Loucy (cell line): ENCODE results near the gene MRPL38.
A peak's percentile ranks its signal among the peaks of the same experiment; 100 is the strongest.

ENCODE experiments used
- H2AFZ ChIP-seq: fragments of 200-600 bp; sonication (generic); 2 replicates; pipeline ENCODE4 v1.6.0; 2016; ENCODE audit warnings: antibody characterized with exemption, mild to moderate bottlenecking, low read length, moderate library complexity
- H3F3A ChIP-seq: fragments of 200-600 bp; 2 replicates; pipeline ENCODE4 v1.6.0; 2016; ENCODE audit warnings: antibody characterized with exemption, low read depth, mild to moderate bottlenecking
- H3K27me3 ChIP-seq: fragments of 200-600 bp; sonication (generic); 2 replicates; pipeline ENCODE4 v1.6.1; 2014; ENCODE audit warnings: low read length, mild to moderate bottlenecking; ENCODE audit not compliant: insufficient read depth, poor library complexity, severe bottlenecking
- H3K36me3 ChIP-seq: fragments of 200-600 bp; sonication (generic); 2 replicates; pipeline ENCODE4 v1.6.1; 2016; ENCODE audit warnings: low read length; ENCODE audit not compliant: insufficient read depth
- H3K4me1 ChIP-seq: fragments of 200-600 bp; sonication (generic); 2 replicates; pipeline ENCODE4 v1.5.1; 2014; ENCODE audit warnings: low read length, mild to moderate bottlenecking; ENCODE audit not compliant: insufficient read depth, poor library complexity, severe bottlenecking
- H3K4me2 ChIP-seq: fragments of 200-600 bp; sonication (generic); 2 replicates; pipeline ENCODE4 v1.6.0; 2014; ENCODE audit warnings: antibody characterized with exemption, low read length, low read depth, mild to moderate bottlenecking; ENCODE audit not compliant: poor library complexity, severe bottlenecking
- H3K4me3 ChIP-seq: fragments of 200-600 bp; sonication (generic); 2 replicates; pipeline ENCODE4 v1.5.1; 2014; ENCODE audit warnings: low read length, mild to moderate bottlenecking, mixed read lengths; ENCODE audit not compliant: poor library complexity, severe bottlenecking
- H3K79me2 ChIP-seq: fragments of 200-600 bp; sonication (generic); 2 replicates; pipeline ENCODE4 v1.6.1; 2014; ENCODE audit warnings: low read length; ENCODE audit not compliant: insufficient read depth
- H3K9ac ChIP-seq: fragments of 200-600 bp; sonication (generic); 2 replicates; pipeline ENCODE4 v1.6.0; 2014; ENCODE audit warnings: mild to moderate bottlenecking, low read depth, low read length, moderate library complexity; ENCODE audit not compliant: poor library complexity, severe bottlenecking
- H3K9me2 ChIP-seq: fragments of 200-600 bp; sonication (generic); replicated peaks from 2 replicates; pipeline ENCODE4 v1.6.1; 2016; ENCODE audit warnings: low read depth, low read length, mixed read lengths
- H3K9me3 ChIP-seq: fragments of 200-600 bp; sonication (generic); 2 replicates; pipeline ENCODE4 v1.6.1; 2014; ENCODE audit warnings: mild to moderate bottlenecking, antibody characterized with exemption, low read length, low read depth; ENCODE audit not compliant: insufficient read depth
- H4K20me1 ChIP-seq: fragments of 200-600 bp; sonication (generic); 2 replicates; pipeline ENCODE4 v1.6.0; 2014; ENCODE audit warnings: antibody characterized with exemption, low read length, mild to moderate bottlenecking; ENCODE audit not compliant: insufficient read depth, poor library complexity, severe bottlenecking
- CTCF ChIP-seq: fragments of 200-600 bp; sonication (generic); conservative IDR thresholded peaks from 2 replicates; pipeline ENCODE4 v1.5.1; 2014; ENCODE audit warnings: mild to moderate bottlenecking, antibody characterized with exemption, low read length
- EZH2phosphoT487 ChIP-seq: fragments of 200-600 bp; IDR thresholded peaks from 2 replicates; pipeline ENCODE4 v1.6.1; 2018; ENCODE audit warnings: antibody characterized with exemption, mild to moderate bottlenecking, moderate library complexity, borderline replicate concordance

MRPL38 gene

GRCh38 chr17:75876190-75876937, 28.3 kb downstream of the MRPL38 start:
- Histone ChIP-seq H3K9ac (peak overlapping the region; percentile 92), H3K9me2 (no peaks in the 10 kb centered on the region), H3K79me2 (peaks cover 16% of the 10 kb centered on the region), H3F3A (no peaks in the 10 kb centered on the region), H3K4me2 (peak overlapping the region; percentile 94), H2AFZ (peak overlapping the region; percentile 74), H3K4me3 (peak overlapping the region; percentile 82), H4K20me1 (no peaks in the 10 kb centered on the region), H3K4me1 (peaks cover 34% of the 10 kb centered on the region), H3K27me3 (no peaks in the 10 kb centered on the region), H3K36me3 (no peaks in the 10 kb centered on the region), H3K9me3 (no peaks in the 10 kb centered on the region)
- TF ChIP-seq EZH2phosphoT487 (no peak), CTCF (peak; percentile 58)

DNA sequence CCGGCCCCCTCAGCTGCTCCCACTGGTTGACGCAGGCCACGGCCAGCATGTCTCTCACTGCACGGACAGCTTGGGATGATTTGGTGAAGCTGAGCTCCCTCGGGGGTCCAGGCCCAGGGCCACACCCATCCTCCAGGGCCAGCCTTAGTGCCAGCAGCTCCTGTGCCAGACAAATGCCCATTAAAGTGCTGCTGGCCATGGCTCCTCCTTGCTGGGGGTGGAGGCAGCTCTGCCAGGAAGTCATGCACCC, 28.8 kb downstream of the MRPL38 start:
- Histone ChIP-seq H3K9ac (peak overlapping the region; percentile 92), H3K4me2 (peak overlapping the region; percentile 94), H3K4me1 (peaks cover 33% of the 10 kb centered on the region), H3F3A (no peaks in the 10 kb centered on the region), H3K9me3 (no peaks in the 10 kb centered on the region), H3K4me3 (peak overlapping the region; percentile 82), H3K27me3 (no peaks in the 10 kb centered on the region), H3K9me2 (no peaks in the 10 kb centered on the region), H2AFZ (peak overlapping the region; percentile 74), H3K36me3 (no peaks in the 10 kb centered on the region), H3K79me2 (peaks cover 16% of the 10 kb centered on the region), H4K20me1 (no peaks in the 10 kb centered on the region)
- no peak for TF ChIP-seq EZH2phosphoT487
- TF ChIP-seq CTCF, result no peak

DNA sequence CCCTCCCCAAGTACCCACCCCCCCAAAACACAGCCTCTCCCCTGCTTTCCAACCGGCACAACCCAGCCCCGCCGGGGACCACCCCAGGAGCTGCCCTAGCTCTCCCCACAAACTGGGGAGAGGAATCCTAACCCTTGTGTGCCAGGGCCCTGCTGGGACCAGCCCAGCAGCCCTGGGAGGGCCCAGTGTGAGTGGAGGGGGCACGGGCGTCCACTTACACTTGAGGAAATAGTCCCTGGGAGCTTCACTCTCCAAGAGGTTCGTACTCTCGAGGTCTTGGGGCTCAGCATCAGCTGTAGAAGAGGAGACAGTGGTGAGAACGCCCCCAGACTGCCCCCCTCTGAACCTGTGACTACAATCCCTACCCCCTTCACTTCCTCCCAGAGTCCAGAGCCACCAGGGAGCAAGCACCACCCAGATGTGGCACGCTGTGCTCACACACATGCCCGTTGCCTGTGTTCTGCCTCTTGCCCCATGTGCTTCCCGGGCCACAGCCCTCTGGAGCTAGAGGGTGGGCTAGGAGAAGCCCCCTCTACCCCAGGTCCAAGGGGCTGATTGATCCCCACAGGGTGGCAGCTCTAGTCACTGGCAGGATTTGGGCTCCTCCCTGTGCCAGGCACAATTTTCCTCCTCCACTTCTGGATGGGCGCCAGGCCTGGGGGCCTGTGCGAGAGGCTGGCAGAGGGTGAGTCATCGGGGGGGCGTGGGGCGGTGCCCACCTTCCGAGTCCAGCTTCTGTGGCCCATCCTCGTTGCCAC, 29.3 kb downstream of the MRPL38 start:
- H3K9me3 ChIP-seq, result no peaks in the 10 kb centered on the region
- H2AFZ ChIP-seq, result peak overlapping the region; percentile 74
- H3K36me3 ChIP-seq, result no peaks in the 10 kb centered on the region
- H3K27me3 ChIP-seq, result no peaks in the 10 kb centered on the region
- no peaks in the 10 kb centered on the region for H4K20me1 ChIP-seq
- H3K9me2 ChIP-seq, result no peaks in the 10 kb centered on the region
- H3K4me2 ChIP-seq, result peak overlapping the region; percentile 94
- peak overlapping the region; percentile 82 for H3K4me3 ChIP-seq
- H3K9ac ChIP-seq, result peak overlapping the region; percentile 92
- H3K4me1 ChIP-seq, result peaks cover 33% of the 10 kb centered on the region
- H3F3A ChIP-seq, result no peaks in the 10 kb centered on the region
- TF ChIP-seq CTCF, result no peak
- no peak for TF ChIP-seq EZH2phosphoT487
- H3K79me2 ChIP-seq, result peaks cover 16% of the 10 kb centered on the region
